ENCODE data around the gene DNAJB5. TPM values are rescaled to one million over a fixed set of nuclear protein-coding genes. Genes with fewer than 3 reads are reported as not detected.

Gene DNAJB5
- total and polyA plus RNA-seq, 2 donors (not counting 1 experiment from before 2014, with no cell fraction given): 8.1 to 9.9 TPM

DNA sequence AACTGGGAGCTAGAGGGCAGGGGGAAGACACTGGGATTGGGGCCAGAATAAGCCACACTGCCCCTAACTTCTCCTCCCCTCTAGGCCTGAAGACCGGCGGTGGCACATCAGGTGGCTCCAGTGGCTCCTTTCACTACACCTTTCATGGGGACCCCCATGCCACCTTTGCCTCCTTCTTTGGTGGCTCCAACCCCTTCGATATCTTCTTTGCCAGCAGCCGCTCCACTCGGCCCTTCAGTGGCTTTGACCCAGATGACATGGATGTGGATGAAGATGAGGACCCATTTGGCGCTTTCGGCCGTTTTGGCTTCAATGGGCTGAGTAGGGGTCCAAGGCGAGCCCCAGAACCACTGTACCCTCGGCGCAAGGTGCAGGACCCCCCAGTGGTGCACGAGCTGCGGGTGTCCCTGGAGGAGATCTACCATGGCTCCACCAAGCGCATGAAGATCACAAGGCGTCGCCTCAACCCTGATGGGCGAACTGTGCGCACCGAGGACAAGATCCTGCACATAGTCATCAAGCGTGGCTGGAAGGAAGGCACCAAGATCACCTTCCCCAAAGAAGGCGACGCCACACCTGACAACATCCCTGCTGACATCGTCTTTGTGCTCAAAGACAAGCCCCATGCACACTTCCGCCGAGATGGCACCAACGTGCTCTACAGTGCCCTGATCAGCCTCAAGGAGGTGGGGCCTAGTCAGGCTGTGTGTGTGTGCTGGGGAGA is 6.8 kb downstream of the DNAJB5 start:
- Histone ChIP-seq H3K4me2 (ENCODE audit: extremely low read depth, insufficient read depth, low read length) (no peak overlapping the region), H3K27ac (ENCODE audit: insufficient read depth, low read length) (no peak overlapping the region), H3K9ac (ENCODE audit: insufficient read depth, low read length) (no peak overlapping the region), H3K79me2 (ENCODE audit: control insufficient read depth, insufficient read depth, low read length) (no peaks in the 10 kb centered on the region), H2AFZ (ENCODE audit: low read length) (no peak overlapping the region), H4K20me1 (ENCODE audit: control insufficient read depth, extremely low read depth, insufficient read depth, low read length) (no peaks in the 10 kb centered on the region), H3K4me3 (replicated peaks in 1 of 4; ENCODE audit: control extremely low read depth in 1 of 4, insufficient read depth in 1 of 4, low read depth in 3 of 4, low read length in 4 of 4) (no peak overlapping the region), H3K4me1 (ENCODE audit: control insufficient read depth, extremely low read depth, insufficient read depth, low read length) (peaks cover 24% of the 10 kb centered on the region), H3K9me3 (ENCODE audit: control insufficient read depth, insufficient read depth, low read depth, low read length) (no peaks in the 10 kb centered on the region), H3K36me3 (ENCODE audit: control insufficient read depth, insufficient read depth, low read length) (peaks cover 12% of the 10 kb centered on the region), H3K27me3 (ENCODE audit: control insufficient read depth, insufficient read depth, low read length) (no peaks in the 10 kb centered on the region)
- DNase-seq (ENCODE audit: low read depth in 2 of 2): no peak
- TF ChIP-seq CTCF (conservative IDR thresholded peaks at IDR 0.05 in 1 of 2, IDR thresholded peaks at IDR 0.05 in 1 of 2; ENCODE audit: low read depth in 1 of 2, low read length in 2 of 2) (no peak), EZH2 (IDR thresholded peaks at IDR 0.05; ENCODE audit: low read length, missing control alignments) (no peak)

GRCh38 chr9:34996905-34997279 is 7.3 kb downstream of the DNAJB5 start:
- no peak overlapping the region for H3K4me3 ChIP-seq (replicated peaks in 1 of 4; ENCODE audit: control extremely low read depth in 1 of 4, insufficient read depth in 1 of 4, low read depth in 3 of 4, low read length in 4 of 4)
- no peak overlapping the region for H2AFZ ChIP-seq (ENCODE audit: low read length)
- peaks cover 20% of the 10 kb centered on the region for H3K4me1 ChIP-seq (ENCODE audit: control insufficient read depth, extremely low read depth, insufficient read depth, low read length)

DNA sequence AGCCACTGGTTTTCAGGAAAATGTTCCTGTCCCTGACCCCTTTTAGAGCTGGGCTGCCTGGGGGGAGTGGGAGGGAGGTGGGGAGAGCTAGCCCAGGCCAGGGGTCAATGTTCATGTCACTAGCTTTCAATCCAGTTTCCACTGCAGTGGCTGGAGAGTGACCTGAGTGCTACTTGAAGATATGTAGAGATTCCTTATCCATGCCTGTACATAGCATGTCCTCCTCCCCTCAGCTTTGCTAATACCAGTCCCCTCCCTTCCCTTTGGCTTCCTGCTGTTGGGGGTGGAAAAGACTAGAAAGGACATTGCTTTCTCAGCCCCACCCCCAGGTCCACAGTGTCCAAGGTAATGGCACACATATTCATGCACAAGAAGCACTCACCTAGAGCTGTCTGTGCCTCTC is 7.8 kb downstream of the DNAJB5 start:
- Histone ChIP-seq H3K4me3 (replicated peaks in 1 of 4; ENCODE audit: control extremely low read depth in 1 of 4, insufficient read depth in 1 of 4, low read depth in 3 of 4, low read length in 4 of 4) (no peak overlapping the region), H4K20me1 (ENCODE audit: control insufficient read depth, extremely low read depth, insufficient read depth, low read length) (no peaks in the 10 kb centered on the region), H3K4me1 (ENCODE audit: control insufficient read depth, extremely low read depth, insufficient read depth, low read length) (peaks cover 16% of the 10 kb centered on the region), H2AFZ (ENCODE audit: low read length) (no peak overlapping the region), H3K9ac (ENCODE audit: insufficient read depth, low read length) (no peak overlapping the region), H3K9me3 (ENCODE audit: control insufficient read depth, insufficient read depth, low read depth, low read length) (no peaks in the 10 kb centered on the region), H3K27me3 (ENCODE audit: control insufficient read depth, insufficient read depth, low read length) (no peaks in the 10 kb centered on the region), H3K27ac (ENCODE audit: insufficient read depth, low read length) (no peak overlapping the region), H3K36me3 (ENCODE audit: control insufficient read depth, insufficient read depth, low read length) (peaks cover 12% of the 10 kb centered on the region), H3K79me2 (ENCODE audit: control insufficient read depth, insufficient read depth, low read length) (no peaks in the 10 kb centered on the region), H3K4me2 (ENCODE audit: extremely low read depth, insufficient read depth, low read length) (no peak overlapping the region)
- TF ChIP-seq EZH2 (IDR thresholded peaks at IDR 0.05; ENCODE audit: low read length, missing control alignments): no peak
- TF ChIP-seq CTCF (conservative IDR thresholded peaks at IDR 0.05 in 1 of 2, IDR thresholded peaks at IDR 0.05 in 1 of 2; ENCODE audit: low read depth in 1 of 2, low read length in 2 of 2): no peak
- DNase-seq (ENCODE audit: low read depth in 2 of 2): no peak

More at GRCh38 chr9:34996905-34997279, 7.3 kb downstream of the DNAJB5 start:
- Histone ChIP-seq H3K4me2 (ENCODE audit: extremely low read depth, insufficient read depth, low read length) (no peak overlapping the region), H3K36me3 (ENCODE audit: control insufficient read depth, insufficient read depth, low read length) (peaks cover 12% of the 10 kb centered on the region), H4K20me1 (ENCODE audit: control insufficient read depth, extremely low read depth, insufficient read depth, low read length) (no peaks in the 10 kb centered on the region), H3K9ac (ENCODE audit: insufficient read depth, low read length) (no peak overlapping the region), H3K9me3 (ENCODE audit: control insufficient read depth, insufficient read depth, low read depth, low read length) (no peaks in the 10 kb centered on the region), H3K27me3 (ENCODE audit: control insufficient read depth, insufficient read depth, low read length) (no peaks in the 10 kb centered on the region), H3K27ac (ENCODE audit: insufficient read depth, low read length) (no peak overlapping the region), H3K79me2 (ENCODE audit: control insufficient read depth, insufficient read depth, low read length) (no peaks in the 10 kb centered on the region)
- DNase-seq (ENCODE audit: low read depth in 2 of 2): no peak
- TF ChIP-seq CTCF (conservative IDR thresholded peaks at IDR 0.05 in 1 of 2, IDR thresholded peaks at IDR 0.05 in 1 of 2; ENCODE audit: low read depth in 1 of 2, low read length in 2 of 2): no peak
- TF ChIP-seq EZH2 (IDR thresholded peaks at IDR 0.05; ENCODE audit: low read length, missing control alignments): no peak

All from fibroblast of lung (primary cell).